ENCODE data around the gene MRPS11. TPM values are rescaled to one million over a fixed set of nuclear protein-coding genes. Genes with fewer than 3 reads are reported as not detected.
A peak's percentile ranks its signal among the peaks of the same experiment; 100 is the strongest.

Gene MRPS11
- total RNA-seq, 1 donor: 28.8 TPM

DNA sequence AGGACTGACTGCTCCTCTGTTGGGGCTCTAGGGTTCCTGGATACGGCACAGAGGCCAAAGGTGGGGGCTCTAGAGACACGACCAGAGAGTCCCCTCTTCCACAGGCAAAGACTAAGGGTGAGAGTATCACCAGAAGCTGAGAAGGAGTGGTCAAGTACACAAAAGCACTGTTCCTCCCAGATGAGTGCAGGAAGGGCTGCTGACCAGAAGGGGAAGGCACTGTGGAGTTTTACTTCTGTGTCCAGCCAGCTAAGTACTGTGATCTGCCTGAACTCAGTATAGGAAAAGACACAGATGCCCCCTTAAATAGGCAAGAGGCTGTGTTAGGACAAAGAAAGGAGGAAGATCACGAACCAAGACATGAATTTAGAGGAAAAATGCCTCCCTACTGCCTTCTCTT, 11.7 kb downstream of the MRPS11 start:
- TF ChIP-seq, protein P1, sequence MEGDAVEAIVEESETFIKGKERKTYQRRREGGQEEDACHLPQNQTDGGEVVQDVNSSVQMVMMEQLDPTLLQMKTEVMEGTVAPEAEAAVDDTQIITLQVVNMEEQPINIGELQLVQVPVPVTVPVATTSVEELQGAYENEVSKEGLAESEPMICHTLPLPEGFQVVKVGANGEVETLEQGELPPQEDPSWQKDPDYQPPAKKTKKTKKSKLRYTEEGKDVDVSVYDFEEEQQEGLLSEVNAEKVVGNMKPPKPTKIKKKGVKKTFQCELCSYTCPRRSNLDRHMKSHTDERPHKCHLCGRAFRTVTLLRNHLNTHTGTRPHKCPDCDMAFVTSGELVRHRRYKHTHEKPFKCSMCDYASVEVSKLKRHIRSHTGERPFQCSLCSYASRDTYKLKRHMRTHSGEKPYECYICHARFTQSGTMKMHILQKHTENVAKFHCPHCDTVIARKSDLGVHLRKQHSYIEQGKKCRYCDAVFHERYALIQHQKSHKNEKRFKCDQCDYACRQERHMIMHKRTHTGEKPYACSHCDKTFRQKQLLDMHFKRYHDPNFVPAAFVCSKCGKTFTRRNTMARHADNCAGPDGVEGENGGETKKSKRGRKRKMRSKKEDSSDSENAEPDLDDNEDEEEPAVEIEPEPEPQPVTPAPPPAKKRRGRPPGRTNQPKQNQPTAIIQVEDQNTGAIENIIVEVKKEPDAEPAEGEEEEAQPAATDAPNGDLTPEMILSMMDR (IDR thresholded peaks at IDR 0.05; ENCODE audit: insufficient read depth, low read length): no peak
- DNase-seq (ENCODE audit: low read depth): no peak
- H3K4me3 ChIP-seq (ENCODE audit: low read depth, low read length): no peak overlapping the region

DNA sequence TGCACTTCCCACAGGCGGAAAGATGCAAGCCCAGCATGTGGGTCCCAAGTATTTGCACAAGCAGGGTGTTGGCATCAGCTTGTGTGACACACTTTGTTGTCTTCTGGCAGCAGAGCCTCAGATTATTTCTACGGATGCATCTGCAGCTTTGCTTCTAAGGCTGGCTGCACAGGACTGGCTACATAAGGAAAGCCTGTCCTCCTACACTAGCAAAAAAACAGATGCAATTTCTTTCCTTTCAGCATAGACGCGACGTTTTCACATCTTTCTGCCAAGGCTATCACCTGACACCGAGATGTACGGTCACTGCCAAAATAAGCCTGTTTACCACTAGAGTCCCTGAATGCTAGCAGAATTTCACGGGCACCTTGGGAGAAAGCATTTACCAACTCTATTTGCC, 13.5 kb downstream of the MRPS11 start:
- H3K4me3 ChIP-seq (ENCODE audit: low read depth, low read length): no peak overlapping the region
- TF ChIP-seq, protein P1 (IDR thresholded peaks at IDR 0.05; ENCODE audit: insufficient read depth, low read length): no peak
- DNase-seq (ENCODE audit: low read depth): no peak

DNA sequence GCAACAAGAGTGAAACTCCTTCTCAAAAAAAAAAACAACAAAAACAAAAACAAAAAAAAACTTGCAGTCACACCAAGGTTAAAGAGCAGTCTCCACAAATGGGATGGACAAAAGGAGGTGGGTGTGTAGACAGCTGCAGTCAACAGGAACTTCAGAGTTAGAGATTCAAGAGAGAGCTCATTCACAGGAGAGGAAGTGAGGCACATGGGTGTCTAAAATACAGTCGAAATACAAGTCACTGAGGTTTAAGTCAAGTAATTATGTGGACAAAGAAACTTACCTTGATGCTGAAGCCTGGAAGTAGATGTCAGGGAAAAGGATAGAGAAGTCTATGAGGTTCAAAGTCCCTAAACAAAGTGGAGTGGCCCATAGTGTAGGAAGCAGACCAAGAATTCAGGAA, 14.8 kb downstream of the MRPS11 start:
- DNase-seq (ENCODE audit: low read depth): no peak
- no peak overlapping the region for H3K4me3 ChIP-seq (ENCODE audit: low read depth, low read length)
- TF ChIP-seq, protein P1 (IDR thresholded peaks at IDR 0.05; ENCODE audit: insufficient read depth, low read length): no peak

DNA sequence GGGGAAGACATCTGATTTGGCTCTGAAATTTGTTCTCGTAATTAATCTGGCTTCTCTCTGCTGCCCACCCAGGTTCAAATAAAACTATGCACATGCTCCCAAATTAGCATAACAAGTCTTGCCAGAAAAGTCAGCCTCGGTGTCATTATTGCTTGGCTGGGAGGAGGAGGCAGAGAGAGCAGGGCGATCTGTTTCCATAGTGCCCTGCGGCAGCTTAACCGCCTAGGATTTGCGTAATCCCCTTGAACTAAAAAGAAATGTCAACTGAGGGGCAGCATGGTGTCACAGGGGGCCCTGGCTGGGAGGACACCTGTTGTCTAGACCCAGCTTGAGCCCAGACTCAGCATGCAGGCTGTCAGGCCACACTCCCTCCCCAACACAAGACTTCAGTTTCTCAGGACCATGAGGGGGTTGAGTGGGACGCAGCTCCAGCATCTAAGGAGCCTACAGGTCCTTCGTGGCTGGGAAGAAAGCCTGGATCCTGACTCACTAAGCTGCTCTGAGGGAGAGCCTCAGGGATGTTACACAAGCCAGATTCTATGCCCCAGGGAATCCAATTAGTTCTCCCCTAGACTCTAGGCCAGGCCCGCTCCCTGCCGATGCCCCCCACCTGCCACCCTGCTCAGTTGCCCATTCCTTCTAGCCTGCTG, 17.3 kb downstream of the MRPS11 start:
- TF ChIP-seq, protein P1 (IDR thresholded peaks at IDR 0.05; ENCODE audit: insufficient read depth, low read length): no peak
- no peak overlapping the region for H3K4me3 ChIP-seq (ENCODE audit: low read depth, low read length)
- DNase-seq (ENCODE audit: low read depth): peak; percentile 72

DNA sequence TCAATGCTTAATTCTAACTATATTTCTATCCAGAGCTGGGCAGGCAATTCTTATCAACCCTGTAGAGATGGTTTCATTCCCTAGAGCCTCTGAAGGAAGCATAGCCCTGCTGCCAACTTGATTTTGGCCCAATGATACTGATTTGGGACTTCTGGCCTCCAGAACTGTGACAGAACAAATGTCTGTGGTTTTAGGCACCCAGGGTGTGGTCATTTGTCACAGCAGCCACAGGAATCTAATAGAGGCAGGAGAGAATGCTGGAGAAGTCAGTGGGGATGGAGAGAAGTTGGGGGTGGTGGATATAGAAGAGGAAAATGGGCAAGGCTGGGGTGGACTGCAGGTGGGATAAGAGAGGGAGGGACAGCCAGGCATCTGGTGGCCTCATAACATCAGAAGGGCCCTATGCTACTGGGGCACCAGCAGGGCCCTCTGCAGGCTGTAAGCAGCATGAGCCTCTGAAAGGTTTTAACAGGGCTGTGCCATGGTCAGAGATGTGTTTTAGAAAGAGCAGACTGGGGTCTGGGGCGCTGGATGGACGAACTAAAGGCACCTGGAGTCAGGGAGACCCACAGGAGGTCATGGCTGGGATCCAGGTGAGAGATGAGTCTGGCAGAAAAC, 19.8 kb downstream of the MRPS11 start:
- H3K4me3 ChIP-seq (ENCODE audit: low read depth, low read length): no peak overlapping the region
- TF ChIP-seq, protein P1 (IDR thresholded peaks at IDR 0.05; ENCODE audit: insufficient read depth, low read length): peak; percentile 18
- DNase-seq (ENCODE audit: low read depth): peak; percentile 24

DNA sequence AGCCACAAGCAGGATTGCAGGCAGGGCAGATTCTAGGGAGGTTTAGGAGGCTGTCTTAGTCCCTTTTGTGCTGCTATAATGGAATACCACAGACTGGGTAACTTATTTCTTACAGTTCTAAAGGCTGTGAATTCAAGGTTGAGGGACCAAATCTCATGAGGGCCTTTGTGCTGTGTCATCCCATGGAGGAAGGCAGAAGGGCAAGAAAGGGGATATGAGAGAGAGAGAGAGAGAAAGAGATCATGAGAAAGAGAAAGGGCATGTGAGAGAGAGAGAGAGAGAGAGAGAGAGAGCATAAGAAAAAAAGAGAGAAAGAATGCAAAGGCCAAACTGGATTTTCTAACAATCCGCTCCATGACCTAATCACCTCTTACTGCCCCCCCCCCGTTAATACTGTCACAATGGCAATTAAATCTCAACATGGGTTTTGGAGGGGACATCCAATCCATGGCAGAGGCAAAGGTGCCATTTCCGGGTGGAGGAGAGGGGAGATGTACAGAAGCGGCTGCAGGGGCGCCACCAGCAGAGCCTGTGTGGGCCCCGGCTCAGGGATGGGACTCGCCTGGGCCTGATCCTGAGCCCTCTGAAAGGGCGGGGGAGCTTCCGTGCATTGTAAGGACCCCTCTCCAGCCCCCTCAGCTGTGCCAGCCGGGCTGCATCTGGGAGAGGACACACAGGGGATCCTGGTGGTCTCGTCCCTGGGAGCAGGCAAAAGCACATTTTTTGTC, 20.5 kb downstream of the MRPS11 start:
- H3K4me3 ChIP-seq (ENCODE audit: low read depth, low read length): no peak overlapping the region
- TF ChIP-seq, protein P1 (IDR thresholded peaks at IDR 0.05; ENCODE audit: insufficient read depth, low read length): no peak
- no peak for DNase-seq (ENCODE audit: low read depth)

Data from fibroblast of the aortic adventitia (primary cell).